KMS-11 (cell line): Measurements from ENCODE around the gene MED17.
"Not testable (repeated sequence)": the region's sequence is repeated elsewhere in the genome, so short reads cannot be mapped to it uniquely, and the experiment has no call there.

Experiments used
- H2AFZ ChIP-seq: fragments of 200-600 bp; sonication (generic); 2 replicates; pipeline ENCODE4 v1.6.1; 2016; ENCODE audit warnings: antibody characterized with exemption, mixed run types, low read depth
- H3K27ac ChIP-seq: fragments of 200-600 bp; sonication (generic); 2 replicates; pipeline ENCODE4 v1.6.1; 2016; ENCODE audit warnings: mild to moderate bottlenecking, mixed run types
- H3K27me3 ChIP-seq: fragments of 200-600 bp; sonication (generic); 2 replicates; pipeline ENCODE4 v1.6.1; 2017; ENCODE audit warnings: mild to moderate bottlenecking, low read depth, mixed run types, moderate library complexity; ENCODE audit not compliant: insufficient read depth
- H3K36me3 ChIP-seq: fragments of 200-600 bp; sonication (generic); 2 replicates; pipeline ENCODE4 v1.6.1; 2017; ENCODE audit warnings: mild to moderate bottlenecking, mixed run types; ENCODE audit not compliant: insufficient read depth
- H3K4me1 ChIP-seq: fragments of 200-600 bp; sonication (generic); 2 replicates; pipeline ENCODE4 v1.6.1; 2016; ENCODE audit warnings: mild to moderate bottlenecking, low read depth, mixed run types; ENCODE audit not compliant: poor library complexity, severe bottlenecking
- H3K4me2 ChIP-seq: fragments of 200-600 bp; sonication (generic); 2 replicates; pipeline ENCODE4 v1.7.0; 2016; ENCODE audit warnings: mild to moderate bottlenecking, mixed run types
- H3K4me3 ChIP-seq: fragments of 200-600 bp; sonication (generic); IDR thresholded peaks from 2 replicates; pipeline ENCODE4 v1.6.1; 2017; ENCODE audit warnings: low read depth, low read length, mixed read lengths; ENCODE audit not compliant: insufficient read depth
- H3K79me2 ChIP-seq: fragments of 200-600 bp; sonication (generic); 2 replicates; pipeline ENCODE4 v1.6.1; 2016; ENCODE audit warnings: low read depth, mixed run types; ENCODE audit not compliant: insufficient read depth
- H3K9ac ChIP-seq: fragments of 200-600 bp; sonication (generic); 2 replicates; pipeline ENCODE4 v1.6.1; 2016; ENCODE audit warnings: mild to moderate bottlenecking, mixed run types
- H4K20me1 ChIP-seq: fragments of 200-600 bp; sonication (generic); 2 replicates; pipeline ENCODE4 v1.6.1; 2016; ENCODE audit warnings: mild to moderate bottlenecking, mixed run types; ENCODE audit not compliant: insufficient read depth
- CTCF ChIP-seq: fragments of 200-600 bp; sonication (generic); conservative IDR thresholded peaks from 2 replicates; pipeline ENCODE4 v1.6.1; 2017; ENCODE audit warnings: low read depth, mild to moderate bottlenecking, antibody characterized with exemption, low read length, moderate library complexity, mixed read lengths

Gene MED17

GRCh38 chr11:93756748-93757147 lies 27.3 kb upstream of the MED17 start:
- H3K79me2 ChIP-seq: no peaks in the 10 kb centered on the region
- H3K27ac ChIP-seq: no peak overlapping the region
- no peaks in the 10 kb centered on the region for H3K36me3 ChIP-seq
- no peak overlapping the region for H3K9ac ChIP-seq
- no peaks in the 10 kb centered on the region for H3K4me1 ChIP-seq
- no peak overlapping the region for H2AFZ ChIP-seq
- H3K4me2 ChIP-seq: no peak overlapping the region
- no peak overlapping the region for H3K4me3 ChIP-seq
- no peaks in the 10 kb centered on the region for H4K20me1 ChIP-seq
- TF ChIP-seq CTCF: no peak
- H3K27me3 ChIP-seq: no peaks in the 10 kb centered on the region

GRCh38 chr11:93757301-93757700 lies 26.8 kb upstream of the MED17 start:
- no peak overlapping the region for H3K27ac ChIP-seq
- H3K36me3 ChIP-seq: no peaks in the 10 kb centered on the region
- no peak for TF ChIP-seq CTCF
- no peaks in the 10 kb centered on the region for H3K27me3 ChIP-seq
- H2AFZ ChIP-seq: no peak overlapping the region
- H3K4me3 ChIP-seq: no peak overlapping the region
- H3K4me1 ChIP-seq: no peaks in the 10 kb centered on the region
- no peaks in the 10 kb centered on the region for H3K79me2 ChIP-seq
- no peaks in the 10 kb centered on the region for H4K20me1 ChIP-seq
- no peak overlapping the region for H3K9ac ChIP-seq
- H3K4me2 ChIP-seq: no peak overlapping the region

GRCh38 chr11:93757924-93758865 lies 25.9 kb upstream of the MED17 start:
- no peaks in the 10 kb centered on the region for H3K36me3 ChIP-seq
- no peaks in the 10 kb centered on the region for H4K20me1 ChIP-seq
- H3K4me3 ChIP-seq: no peak overlapping the region
- no peaks in the 10 kb centered on the region for H3K4me1 ChIP-seq
- no peaks in the 10 kb centered on the region for H3K27me3 ChIP-seq
- no peak for TF ChIP-seq CTCF
- H2AFZ ChIP-seq: no peak overlapping the region
- H3K9ac ChIP-seq: no peak overlapping the region
- no peak overlapping the region for H3K4me2 ChIP-seq
- no peak overlapping the region for H3K27ac ChIP-seq
- H3K79me2 ChIP-seq: no peaks in the 10 kb centered on the region

- not testable (repeated sequence) for H3K4me2 ChIP-seq
These were observed 25.0 kb upstream of the MED17 start for GRCh38 chr11:93759123-93759522.

GRCh38 chr11:93761910-93762309 lies 22.2 kb upstream of the MED17 start:
- Histone ChIP-seq H3K9ac (no peak overlapping the region), H3K4me2 (no peak overlapping the region), H2AFZ (no peak overlapping the region), H4K20me1 (no peaks in the 10 kb centered on the region), H3K4me1 (no peaks in the 10 kb centered on the region), H3K4me3 (no peak overlapping the region), H3K27me3 (no peaks in the 10 kb centered on the region), H3K36me3 (no peaks in the 10 kb centered on the region), H3K79me2 (no peaks in the 10 kb centered on the region), H3K27ac (no peak overlapping the region)
- TF ChIP-seq CTCF: no peak

More at GRCh38 chr11:93759123-93759522, 25.0 kb upstream of the MED17 start:
- H3K4me3 ChIP-seq, H3K4me1 ChIP-seq, H3K27me3 ChIP-seq, H3K36me3 ChIP-seq, H3K79me2 ChIP-seq, H3K27ac ChIP-seq, H2AFZ ChIP-seq, H4K20me1 ChIP-seq, H3K9ac ChIP-seq: not testable (repeated sequence)
